IPS DF 19.7 (cell line): ENCODE results near the gene OR13J1.
"Not testable (repeated sequence)": the region's sequence is repeated elsewhere in the genome, so short reads cannot be mapped to it uniquely, and the experiment has no call there.

Source experiments
- DNase-seq: peaks from one replicate; pipeline ENCODE4 v3.0.0-alpha.2; 2013; ENCODE audit warnings: low read depth, low spot score

OR13J1 gene

DNA sequence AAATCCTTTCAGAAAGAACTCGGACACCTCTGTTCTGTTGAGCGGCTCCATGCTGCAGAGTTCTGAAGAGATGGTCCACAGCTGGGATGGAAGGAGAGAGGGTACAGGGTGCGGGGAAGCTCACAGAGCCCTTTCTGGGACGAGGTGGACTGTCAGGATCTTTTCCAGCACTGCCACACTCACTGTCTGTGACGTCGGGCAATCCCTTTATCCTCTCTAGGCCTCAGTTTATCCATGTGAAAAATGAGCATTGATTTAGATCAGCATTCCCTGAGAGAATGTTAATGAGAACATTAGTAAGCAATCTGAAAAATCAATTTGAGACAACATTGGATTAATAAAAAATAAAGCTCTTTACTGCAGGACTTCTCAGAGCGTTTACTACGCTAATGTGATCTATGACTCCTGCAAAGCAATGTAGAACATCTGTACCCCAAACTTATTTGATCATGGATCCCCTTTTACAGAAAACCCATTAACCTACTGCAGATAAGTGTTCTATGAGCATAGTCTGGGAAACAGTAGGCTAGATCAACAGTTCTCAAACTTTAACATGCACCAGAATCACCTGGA lies at the start of gene OR13J1:
Gene OR13J1, minus strand, starts transcription at position 51 of the 573 bp plus-strand sequence. Its CDS starts 0 bp downstream, at position 51.
- no peak for DNase-seq

DNA sequence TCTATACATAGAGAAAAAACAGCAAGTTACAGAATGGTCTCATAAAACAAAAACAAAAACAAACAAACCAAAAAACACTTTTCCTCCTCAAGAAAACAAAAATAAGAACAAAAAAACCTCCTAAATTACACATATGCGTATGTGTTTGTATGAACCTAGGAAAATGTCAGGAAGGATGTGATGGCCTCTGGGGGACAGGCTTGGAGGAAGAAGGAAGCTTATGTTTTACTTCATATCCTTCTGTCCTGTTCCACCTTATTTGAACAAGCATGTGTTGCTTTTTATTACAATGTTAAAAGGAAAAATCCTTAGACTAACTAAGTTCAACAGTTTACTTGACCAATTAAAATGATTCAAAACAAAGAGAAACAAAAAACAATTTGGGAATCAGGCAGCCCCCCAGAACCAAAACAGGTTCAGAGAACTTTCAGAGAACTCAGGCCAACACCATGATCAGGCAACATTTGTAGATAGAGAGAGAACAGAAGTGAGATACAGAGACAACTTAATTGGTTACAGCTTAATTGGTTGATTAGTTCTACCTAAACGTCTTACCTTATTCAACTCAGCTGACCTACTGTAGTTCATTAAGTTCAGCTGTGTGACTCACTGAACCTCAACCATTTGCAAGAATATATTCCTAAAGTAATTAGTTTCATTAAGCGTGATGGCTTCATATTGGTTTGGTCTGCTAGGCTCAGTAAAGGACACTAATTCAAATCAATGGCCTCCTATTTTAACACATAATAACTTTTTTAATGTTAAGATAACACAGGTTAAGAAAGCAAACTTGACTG lies 49.2 kb upstream of the OR13J1 start:
- DNase-seq: no peak

GRCh38 chr9:35918780-35919179 lies 48.6 kb upstream of the OR13J1 start:
- DNase-seq: no peak

DNA sequence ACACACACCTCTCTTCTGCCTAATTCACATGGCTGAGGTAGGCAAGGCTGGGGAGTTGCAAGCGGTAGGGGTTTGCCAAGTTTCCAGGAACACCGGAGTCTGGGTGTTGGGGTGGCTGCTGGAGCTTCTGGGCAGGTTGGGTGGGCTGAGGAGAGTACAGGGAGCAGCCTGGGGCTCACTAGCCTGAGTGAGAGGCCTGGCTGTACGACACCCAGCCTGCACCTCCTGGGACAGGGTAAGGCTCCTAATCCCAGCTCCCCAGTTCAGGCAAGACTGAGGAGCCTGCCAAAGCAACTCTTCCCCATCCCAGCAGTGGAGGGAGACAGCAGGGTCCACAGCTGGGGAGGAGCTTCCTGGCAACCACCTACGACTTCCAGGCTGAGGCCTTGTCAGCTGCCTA lies 47.1 kb upstream of the OR13J1 start:
- no peak for DNase-seq

DNA sequence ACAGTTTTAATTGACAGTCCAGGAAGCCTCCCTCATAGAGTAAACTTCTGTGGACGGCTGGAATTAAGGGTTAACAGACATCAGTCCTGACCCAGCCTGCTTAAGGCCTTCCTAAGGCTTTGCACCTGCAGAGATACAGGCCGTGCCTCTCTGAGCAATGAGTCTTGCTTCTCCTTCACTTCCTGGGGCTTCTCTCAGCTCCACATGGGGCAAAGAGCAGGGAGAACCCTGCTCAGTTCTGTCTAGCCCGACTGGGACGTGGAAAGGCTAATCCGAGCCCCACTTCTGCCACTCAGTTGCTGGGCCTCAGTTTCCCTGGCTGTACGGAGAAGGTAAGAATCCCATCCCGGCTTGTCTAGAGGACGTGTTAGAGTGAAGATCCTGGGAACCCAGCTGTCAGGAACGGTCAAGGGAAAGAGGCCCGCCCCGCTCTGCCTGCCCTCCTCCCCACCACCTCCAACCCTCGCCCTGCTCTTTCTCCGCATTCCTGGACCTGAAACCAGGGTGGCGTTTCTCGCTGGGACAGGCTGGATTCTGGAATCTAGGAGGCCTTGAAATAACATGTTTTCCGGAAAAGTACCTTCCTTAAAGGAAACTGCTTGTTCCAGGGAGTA lies 45.6 kb upstream of the OR13J1 start:
- DNase-seq: no peak

- DNase-seq: no peak
These were observed 44.2 kb upstream of the OR13J1 start for GRCh38 chr9:35914301-35914807.

DNA sequence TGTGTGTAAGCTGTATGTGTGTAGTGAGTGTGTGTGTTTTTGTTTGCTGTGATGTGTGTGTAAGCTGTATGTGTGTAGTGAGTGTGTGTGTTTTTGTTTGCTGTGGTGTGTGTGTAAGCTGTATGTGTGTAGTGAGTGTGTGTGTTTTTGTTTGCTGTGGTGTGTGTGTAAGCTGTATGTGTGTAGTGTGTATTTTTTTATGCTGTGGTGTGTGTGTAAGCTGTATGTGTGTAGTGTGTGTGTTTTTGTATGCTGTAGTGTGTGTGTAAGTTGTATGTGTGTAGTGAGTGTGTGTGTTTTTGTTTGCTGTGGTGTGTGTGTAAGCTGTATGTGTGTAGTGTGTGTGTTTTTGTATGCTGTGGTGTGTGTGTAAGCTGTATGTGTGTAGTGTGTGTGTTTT lies 43.2 kb upstream of the OR13J1 start:
- not testable (repeated sequence) for DNase-seq

GRCh38 chr9:35912791-35913400 lies 42.7 kb upstream of the OR13J1 start:
- no peak for DNase-seq

DNA sequence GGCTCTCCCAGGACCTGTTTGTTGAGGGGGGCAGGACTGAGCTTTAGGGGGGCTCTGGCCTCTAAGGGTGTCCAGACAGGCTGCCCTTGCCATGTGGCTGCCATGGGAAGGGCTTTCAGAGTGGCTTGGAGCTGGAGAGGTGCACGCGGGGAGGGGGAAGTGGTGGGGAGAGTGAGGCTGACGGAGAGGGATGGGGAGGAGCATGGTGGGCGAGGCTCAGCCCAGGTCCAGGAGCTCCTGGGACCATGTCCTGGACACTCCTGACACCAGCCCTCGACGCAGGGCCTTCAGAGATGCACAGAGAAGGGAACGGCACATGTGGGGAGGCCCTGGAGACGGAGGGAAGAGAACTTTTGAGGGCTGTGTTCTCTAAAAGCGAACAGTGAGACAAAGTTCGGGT lies 41.5 kb upstream of the OR13J1 start:
- DNase-seq: no peak

DNA sequence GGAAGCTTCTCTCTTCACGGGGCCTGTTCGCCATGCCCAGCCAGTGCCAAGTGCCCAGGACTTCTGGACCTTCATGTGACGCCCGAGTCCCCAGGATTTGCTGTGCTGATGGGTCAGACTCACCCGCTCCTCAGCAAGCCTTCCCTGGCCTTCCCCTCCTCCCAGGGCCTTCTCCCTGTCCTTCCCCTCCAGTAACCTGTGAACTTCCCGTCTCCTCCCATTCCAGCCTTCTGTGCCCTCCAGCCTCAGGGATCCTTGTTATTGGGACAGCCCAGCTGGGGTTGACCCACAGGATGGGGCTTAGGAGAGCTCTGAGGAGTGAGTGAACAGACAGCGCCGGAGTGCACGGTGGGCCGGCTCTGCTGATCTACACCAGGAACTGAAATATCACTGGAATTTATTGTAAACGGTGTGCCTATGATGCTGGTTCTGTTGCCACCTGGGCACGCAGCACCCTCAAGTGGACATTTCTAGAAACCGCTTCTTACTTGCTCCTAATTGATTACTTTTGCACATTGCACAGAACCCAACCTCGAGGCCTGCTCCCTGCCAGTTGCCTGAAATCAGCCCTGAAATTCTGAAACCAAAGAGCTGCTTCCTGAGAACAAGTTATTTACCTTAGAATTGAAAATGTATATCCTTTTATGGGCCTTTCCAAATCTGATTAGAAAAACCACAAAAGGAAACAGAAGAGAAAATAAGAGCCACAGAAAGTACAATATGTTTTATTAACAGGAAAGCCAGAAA lies 40.6 kb upstream of the OR13J1 start:
- DNase-seq: no peak

DNA sequence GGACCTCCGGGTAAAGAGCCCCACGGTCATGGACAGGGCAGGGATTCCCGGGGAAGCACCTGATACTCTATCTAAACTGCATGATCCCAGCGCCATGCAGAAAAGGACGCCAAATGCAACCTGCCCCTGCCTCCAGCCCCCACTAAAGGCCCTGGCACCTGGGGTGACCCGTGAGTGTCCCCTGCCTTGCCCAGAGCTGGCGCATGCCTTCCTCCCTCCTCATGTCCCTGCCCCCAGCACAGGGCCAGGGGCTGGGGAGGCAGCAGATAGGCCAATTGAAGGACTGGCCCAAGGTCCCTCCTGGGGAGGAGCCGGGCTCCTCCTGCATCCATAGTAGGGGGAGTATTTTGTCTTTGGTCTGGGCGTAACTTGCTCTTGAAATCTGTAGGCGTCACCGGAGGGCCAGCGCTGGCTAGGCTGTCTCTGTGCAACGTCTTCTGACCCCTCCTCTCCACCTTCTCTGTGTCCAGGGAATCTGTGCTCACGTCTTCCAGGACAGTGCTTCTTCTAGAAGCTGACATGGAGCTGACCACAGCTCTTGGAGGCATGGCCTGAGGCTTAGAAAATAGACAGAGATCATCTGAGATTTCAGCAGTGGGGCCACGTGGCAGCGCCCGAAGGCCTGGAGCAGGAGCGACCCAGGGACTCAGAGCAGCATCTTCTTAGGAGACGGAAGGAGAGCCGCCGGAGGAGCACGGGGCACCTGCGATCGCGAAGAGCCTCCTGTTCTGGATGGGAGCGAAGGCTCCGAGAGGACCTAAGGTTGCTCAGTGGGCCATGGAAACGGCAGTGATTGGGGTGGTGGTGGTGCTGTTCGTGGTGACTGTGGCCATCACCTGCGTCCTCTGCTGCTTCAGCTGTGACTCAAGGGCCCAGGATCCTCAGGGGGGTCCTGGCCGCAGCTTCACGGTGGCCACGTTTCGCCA lies 39.7 kb upstream of the OR13J1 start:
- no peak for DNase-seq

DNA sequence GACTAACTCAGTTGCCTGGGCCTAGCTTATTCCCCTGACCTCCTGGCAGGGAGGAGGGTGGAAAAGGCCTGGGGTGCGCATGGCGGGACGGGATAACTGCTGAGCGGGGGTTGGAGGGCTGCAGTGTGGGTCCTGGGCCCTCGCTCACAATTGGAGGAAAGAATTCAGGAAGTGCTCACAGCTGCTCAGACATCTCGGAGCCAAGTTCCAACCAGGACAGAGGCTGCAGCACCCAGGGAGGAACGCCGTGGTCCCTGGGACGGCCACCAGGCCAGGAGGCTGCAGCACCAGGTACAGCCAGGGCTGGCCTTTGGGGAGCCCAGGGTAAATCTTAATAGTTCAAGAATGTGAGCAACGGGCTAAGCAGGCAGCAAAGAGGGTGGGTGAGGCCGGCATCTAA lies 39.1 kb upstream of the OR13J1 start, which contains the start of gene SPAAR:
Gene SPAAR, plus strand, starts transcription at position 217 of the 400 bp plus-strand sequence. CDS start 974 bp downstream, outside the sequence.
- DNase-seq: no peak

DNA sequence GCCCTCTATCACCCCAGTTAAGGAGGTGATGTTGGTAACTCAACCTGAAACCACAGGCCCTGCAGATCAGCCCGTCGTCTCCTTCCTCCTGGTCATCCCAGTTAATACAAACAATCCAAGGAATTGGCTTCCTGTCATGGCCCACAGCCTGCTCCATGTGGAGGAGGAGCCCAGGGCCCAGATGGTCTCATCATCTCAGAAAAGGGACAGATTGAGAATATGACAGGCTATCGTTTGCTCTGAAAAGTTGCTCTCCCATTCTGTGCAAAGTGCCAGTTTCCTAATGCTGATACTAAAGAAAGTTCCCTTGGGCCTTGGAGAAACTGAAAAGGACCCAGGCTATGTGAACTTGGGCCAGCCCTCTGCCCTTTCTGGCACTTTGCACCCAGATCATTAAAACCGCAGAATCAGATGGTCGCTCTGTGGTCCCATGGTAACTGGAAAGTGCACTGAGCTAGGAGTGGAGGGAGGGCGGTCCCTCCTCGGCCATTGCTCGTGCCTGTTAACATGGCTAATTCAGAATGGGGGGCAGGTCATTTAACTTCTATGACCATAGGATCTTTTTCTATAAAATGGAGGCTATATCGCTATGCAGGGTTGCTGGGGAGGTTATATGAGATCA lies 38.4 kb upstream of the OR13J1 start:
- DNase-seq: no peak

GRCh38 chr9:35907711-35908503 lies 37.7 kb upstream of the OR13J1 start:
- DNase-seq: peak; percentile 88

DNA sequence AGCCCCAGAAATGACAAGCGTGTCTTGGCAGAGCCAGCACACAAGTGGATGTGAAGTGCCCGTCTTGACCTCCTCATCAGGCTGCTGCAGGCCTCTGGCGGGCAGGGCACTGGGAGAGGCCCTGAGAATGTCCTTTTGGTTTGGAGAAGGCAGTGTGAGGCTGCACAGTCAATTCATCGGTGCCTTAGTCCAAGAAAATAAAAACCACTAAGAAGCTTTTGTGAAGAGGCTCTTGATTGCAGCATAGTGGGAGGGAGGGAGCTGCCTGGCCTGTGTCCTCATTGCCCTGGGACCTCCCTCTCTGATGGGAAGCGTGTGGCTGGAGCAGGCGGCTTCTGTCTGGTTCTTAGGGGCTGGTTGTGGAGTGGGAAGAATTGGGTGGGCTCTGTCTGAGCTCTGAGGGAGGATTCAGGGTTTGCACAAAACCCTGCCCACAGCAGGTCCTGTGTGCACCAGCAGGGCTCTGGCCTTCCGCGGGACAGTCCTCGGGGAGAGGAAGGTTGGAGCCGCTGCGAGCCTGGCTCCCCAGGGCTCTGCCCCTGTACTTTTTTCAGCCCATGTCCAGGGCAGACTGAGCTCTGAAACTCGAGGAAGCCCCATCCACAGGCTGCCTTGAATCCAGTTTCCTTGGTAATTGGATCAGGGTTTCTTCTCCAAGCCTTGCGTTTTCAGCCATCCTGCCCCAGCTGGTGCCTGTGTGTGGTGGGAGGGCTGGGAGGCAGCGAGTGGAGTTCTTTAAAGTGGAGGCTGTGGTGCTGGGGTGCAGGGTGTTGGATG lies 36.9 kb upstream of the OR13J1 start:
- DNase-seq: no peak

DNA sequence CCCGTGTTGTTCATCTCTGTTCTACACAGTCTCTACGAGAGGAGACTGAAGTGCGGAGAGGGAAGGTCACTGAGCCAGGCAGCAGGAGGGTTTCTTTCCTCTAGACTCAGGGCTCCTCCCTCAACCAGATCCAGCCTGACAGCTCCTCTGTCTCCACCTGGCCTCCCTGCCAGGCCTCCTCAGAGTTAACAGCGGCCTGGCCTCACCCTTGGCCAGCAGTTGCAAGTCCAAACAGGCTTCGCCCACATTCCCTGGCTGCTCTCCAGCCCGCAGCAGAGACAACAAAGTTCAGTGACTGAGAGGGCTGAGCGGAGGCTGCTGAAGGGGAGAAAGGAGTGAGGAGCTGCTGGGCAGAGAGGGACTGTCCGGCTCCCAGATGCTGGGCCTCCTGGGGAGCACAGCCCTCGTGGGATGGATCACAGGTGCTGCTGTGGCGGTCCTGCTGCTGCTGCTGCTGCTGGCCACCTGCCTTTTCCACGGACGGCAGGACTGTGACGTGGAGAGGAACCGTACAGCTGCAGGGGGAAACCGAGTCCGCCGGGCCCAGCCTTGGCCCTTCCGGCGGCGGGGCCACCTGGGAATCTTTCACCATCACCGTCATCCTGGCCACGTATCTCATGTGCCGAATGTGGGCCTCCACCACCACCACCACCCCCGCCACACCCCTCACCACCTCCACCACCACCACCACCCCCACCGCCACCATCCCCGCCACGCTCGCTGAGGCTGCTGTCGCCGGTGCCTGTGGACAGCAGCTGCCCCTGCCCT lies 35.9 kb upstream of the OR13J1 start, which contains the start of gene HRCT1:
Gene HRCT1, plus strand, starts transcription at position 291 of the 768 bp plus-strand sequence. Its CDS starts 86 bp downstream, at position 377.
- no peak for DNase-seq

- no peak for DNase-seq
These were observed 35.0 kb upstream of the OR13J1 start for GRCh38 chr9:35905051-35905781.
